Transverse colon (tissue), 3 donors: ENCODE measurements around the gene LIPF.

Source experiments
- CTCF ChIP-seq, 5 experiments: fragments of 200-600 bp in 3 of 5; fragments of 450-650 bp in 2 of 5; sonication (generic) in 3 of 5; IDR thresholded peaks; 1 replicate in 2 of 5; 2 replicates in 3 of 5; pipeline ENCODE4 v1.5.1; 2016 to 2017; ENCODE audit warnings: antibody characterized with exemption in 5 of 5, inconsistent platforms in 3 of 5, mild to moderate bottlenecking in 2 of 5, moderate library complexity in 1 of 5
- EP300 ChIP-seq: sonication (generic); formaldehyde crosslinking; IDR thresholded peaks from one replicate; pipeline ENCODE4 v1.6.1; 2017; ENCODE audit warnings: antibody characterized with exemption, low read depth

GRCh38 chr10:88657901-88658300, 6.3 kb upstream of the LIPF start:
- no peak for TF ChIP-seq CTCF (IDR thresholded peaks at IDR 0.05)
- no peak for TF ChIP-seq EP300
